Measurements from ENCODE around the gene CCDC93. TPM values are rescaled to one million over a fixed set of nuclear protein-coding genes. Genes with fewer than 3 reads are reported as not detected.
"Not testable (repeated sequence)": the region's sequence is repeated elsewhere in the genome, so short reads cannot be mapped to it uniquely, and the experiment has no call there.

The CCDC93 gene
- total and polyA plus RNA-seq, 5 donors = 13.9 to 36.2 (median 20.7) TPM

GRCh38 chr2:117940436-117940835 lies 73.4 kb downstream of the CCDC93 start:
- ATAC-seq = no peak
- DNase-seq = no peak
- no peaks in the 10 kb centered on the region for H3K4me1 ChIP-seq (ENCODE audit: control insufficient read depth, insufficient read depth, low read length)
- H3K9me3 ChIP-seq (ENCODE audit: control insufficient read depth, low read length) = no peaks in the 10 kb centered on the region
- intact Hi-C loops (cut with DNase I) = no loop called here
- H3K4me3 ChIP-seq (ENCODE audit: low read length) = no peak overlapping the region
- H3K27me3 ChIP-seq (ENCODE audit: control insufficient read depth, insufficient read depth) = no peaks in the 10 kb centered on the region
- H3K27ac ChIP-seq (ENCODE audit: low read length) = no peak overlapping the region

- Histone ChIP-seq H3K4me1 (ENCODE audit: control insufficient read depth, insufficient read depth, low read length) (peaks cover 2% of the 10 kb centered on the region), H3K27ac (ENCODE audit: low read length) (no peak overlapping the region), H3K9me3 (ENCODE audit: control insufficient read depth, low read length) (no peaks in the 10 kb centered on the region), H3K27me3 (ENCODE audit: control insufficient read depth, insufficient read depth) (no peaks in the 10 kb centered on the region), H3K4me3 (ENCODE audit: low read length) (no peak overlapping the region)
- ATAC-seq (no peak), DNase-seq (no peak)
- intact Hi-C loops (cut with DNase I) = loop anchor here in 1 of 4 donors (10.0 kb wide), 1 partner anchor 104 kb away; no protein-coding TSS in a partner anchor
- 89% methylated on average over 2 of the region's 2 CpGs for WGBS
Measured at GRCh38 chr2:117938611-117939010, 75.3 kb downstream of the CCDC93 start.

GRCh38 chr2:117936871-117937428 lies 76.9 kb downstream of the CCDC93 start:
- Histone ChIP-seq H3K9me3 (ENCODE audit: control insufficient read depth, low read length) (no peaks in the 10 kb centered on the region), H3K27ac (ENCODE audit: low read length) (peak overlapping the region; percentile 54), H3K4me1 (ENCODE audit: control insufficient read depth, insufficient read depth, low read length) (peaks cover 2% of the 10 kb centered on the region), H3K27me3 (ENCODE audit: control insufficient read depth, insufficient read depth) (no peaks in the 10 kb centered on the region), H3K4me3 (ENCODE audit: low read length) (no peak overlapping the region)
- peak in 2 of 3 donors; percentile 45 to 71 for DNase-seq
- ATAC-seq = peak; percentile 76 to 82
- WGBS = 52% methylated on average over 5 of the region's 5 CpGs
- intact Hi-C loops (cut with DNase I) = loop anchor here in 1 of 4 donors (10.0 kb wide), 1 partner anchor 102 kb away; no protein-coding TSS in a partner anchor

- Histone ChIP-seq H3K4me3 (ENCODE audit: low read length) (no peak overlapping the region), H3K4me1 (ENCODE audit: control insufficient read depth, insufficient read depth, low read length) (peaks cover 2% of the 10 kb centered on the region), H3K9me3 (ENCODE audit: control insufficient read depth, low read length) (no peaks in the 10 kb centered on the region), H3K27me3 (ENCODE audit: control insufficient read depth, insufficient read depth) (no peaks in the 10 kb centered on the region), H3K27ac (ENCODE audit: low read length) (no peak overlapping the region)
- peak; percentile 56 to 78 for ATAC-seq
- 0% methylated on average over 1 of the region's 1 CpG for WGBS
- intact Hi-C loops (cut with DNase I) = loop anchor here in 1 of 4 donors (10.0 kb wide), 1 partner anchor 101 kb away; no protein-coding TSS in a partner anchor
- DNase-seq = no peak
Measured at GRCh38 chr2:117935954-117936353, 77.9 kb downstream of the CCDC93 start.

GRCh38 chr2:117935456-117935855 lies 78.4 kb downstream of the CCDC93 start:
- DNase-seq (no peak), ATAC-seq (no peak)
- intact Hi-C loops (cut with DNase I) = loop anchor here in 1 of 4 donors (10.0 kb wide), 1 partner anchor 101 kb away; no protein-coding TSS in a partner anchor
- no peak overlapping the region for H3K27ac ChIP-seq (ENCODE audit: low read length)
- H3K27me3 ChIP-seq (ENCODE audit: control insufficient read depth, insufficient read depth) = no peaks in the 10 kb centered on the region
- peaks cover 2% of the 10 kb centered on the region for H3K4me1 ChIP-seq (ENCODE audit: control insufficient read depth, insufficient read depth, low read length)
- no peak overlapping the region for H3K4me3 ChIP-seq (ENCODE audit: low read length)
- H3K9me3 ChIP-seq (ENCODE audit: control insufficient read depth, low read length) = no peaks in the 10 kb centered on the region
- WGBS = 92% methylated on average over 5 of the region's 5 CpGs

GRCh38 chr2:117933884-117934354 lies 80.0 kb downstream of the CCDC93 start:
- WGBS = 46% methylated on average over 5 of the region's 5 CpGs
- intact Hi-C loops (cut with DNase I) = loop anchor here in 1 of 4 donors (10.0 kb wide), 1 partner anchor 99 kb away; no protein-coding TSS in a partner anchor
- no peak for ATAC-seq

GRCh38 chr2:117931978-117932377 lies 81.9 kb downstream of the CCDC93 start:
- no peaks in the 10 kb centered on the region for H3K9me3 ChIP-seq (ENCODE audit: control insufficient read depth, low read length)
- H3K27ac ChIP-seq (ENCODE audit: low read length) = no peak overlapping the region
- ATAC-seq = no peak
- 84% methylated on average over 7 of the region's 7 CpGs for WGBS
- H3K27me3 ChIP-seq (ENCODE audit: control insufficient read depth, insufficient read depth) = no peaks in the 10 kb centered on the region
- DNase-seq = no peak
- intact Hi-C loops (cut with DNase I) = loop anchor here in 1 of 4 donors (10.0 kb wide), 1 partner anchor 97 kb away; no protein-coding TSS in a partner anchor
- peaks cover 2% of the 10 kb centered on the region for H3K4me1 ChIP-seq (ENCODE audit: control insufficient read depth, insufficient read depth, low read length)
- H3K4me3 ChIP-seq (ENCODE audit: low read length) = no peak overlapping the region

More at GRCh38 chr2:117933884-117934354, 80.0 kb downstream of the CCDC93 start:
- Histone ChIP-seq H3K27ac (ENCODE audit: low read length) (no peak overlapping the region), H3K4me3 (ENCODE audit: low read length) (no peak overlapping the region), H3K9me3 (ENCODE audit: control insufficient read depth, low read length) (no peaks in the 10 kb centered on the region), H3K4me1 (ENCODE audit: control insufficient read depth, insufficient read depth, low read length) (peaks cover 2% of the 10 kb centered on the region), H3K27me3 (ENCODE audit: control insufficient read depth, insufficient read depth) (no peaks in the 10 kb centered on the region)
- DNase-seq = no peak

- WGBS = 75% methylated on average over 4 of the region's 4 CpGs
- intact Hi-C loops (cut with DNase I) = loop anchor here in 1 of 4 donors (10.0 kb wide), 1 partner anchor 96 kb away; no protein-coding TSS in a partner anchor
- DNase-seq (peak in 2 of 3 donors; percentile 58 to 71), ATAC-seq (peak; percentile 28 to 48)
- Histone ChIP-seq H3K9me3 (ENCODE audit: control insufficient read depth, low read length) (no peaks in the 10 kb centered on the region), H3K27ac (ENCODE audit: low read length) (no peak overlapping the region), H3K27me3 (ENCODE audit: control insufficient read depth, insufficient read depth) (no peaks in the 10 kb centered on the region), H3K4me1 (ENCODE audit: control insufficient read depth, insufficient read depth, low read length) (peaks cover 2% of the 10 kb centered on the region), H3K4me3 (ENCODE audit: low read length) (no peak overlapping the region)
Measured at GRCh38 chr2:117931266-117931665, 82.6 kb downstream of the CCDC93 start.

GRCh38 chr2:117930775-117931174 lies 83.1 kb downstream of the CCDC93 start:
- DNase-seq (no peak), ATAC-seq (no peak)
- no peaks in the 10 kb centered on the region for H3K27me3 ChIP-seq (ENCODE audit: control insufficient read depth, insufficient read depth)
- peaks cover 2% of the 10 kb centered on the region for H3K4me1 ChIP-seq (ENCODE audit: control insufficient read depth, insufficient read depth, low read length)
- 93% methylated on average over 4 of the region's 4 CpGs for WGBS
- no peak overlapping the region for H3K4me3 ChIP-seq (ENCODE audit: low read length)
- no peaks in the 10 kb centered on the region for H3K9me3 ChIP-seq (ENCODE audit: control insufficient read depth, low read length)
- H3K27ac ChIP-seq (ENCODE audit: low read length) = no peak overlapping the region
- intact Hi-C loops (cut with DNase I) = loop anchor here in 1 of 4 donors (10.0 kb wide), 1 partner anchor 96 kb away; no protein-coding TSS in a partner anchor

- ATAC-seq; intact Hi-C loops (cut with DNase I); H3K9me3 ChIP-seq (ENCODE audit: control insufficient read depth, low read length); H3K27me3 ChIP-seq (ENCODE audit: control insufficient read depth, insufficient read depth); H3K4me1 ChIP-seq (ENCODE audit: control insufficient read depth, insufficient read depth, low read length); H3K27ac ChIP-seq (ENCODE audit: low read length); DNase-seq; H3K4me3 ChIP-seq (ENCODE audit: low read length): not testable (repeated sequence)
- WGBS = 96% methylated on average over 9 of the region's 9 CpGs
Measured at GRCh38 chr2:117923471-117923870, 90.4 kb downstream of the CCDC93 start.

GRCh38 chr2:117921520-117921919 lies 92.3 kb downstream of the CCDC93 start:
- Histone ChIP-seq H3K4me1 (ENCODE audit: control insufficient read depth, insufficient read depth, low read length) (no peaks in the 10 kb centered on the region), H3K9me3 (ENCODE audit: control insufficient read depth, low read length) (no peaks in the 10 kb centered on the region), H3K27me3 (ENCODE audit: control insufficient read depth, insufficient read depth) (no peaks in the 10 kb centered on the region), H3K27ac (ENCODE audit: low read length) (no peak overlapping the region), H3K4me3 (ENCODE audit: low read length) (no peak overlapping the region)
- DNase-seq (no peak), ATAC-seq (no peak)
- intact Hi-C loops (cut with DNase I) = no loop called here
- 72% methylated on average over 3 of the region's 3 CpGs for WGBS
